Suprapubic skin (tissue), 4 donors: Measurements from ENCODE around the gene RIPOR2.

Experiments used
- EP300 ChIP-seq: sonication (generic); formaldehyde crosslinking; IDR thresholded peaks from one replicate; pipeline ENCODE4 v1.6.1; 2017; ENCODE audit warnings: antibody characterized with exemption
- POLR2A ChIP-seq, 2 donors: fragments of 450-650 bp; IDR thresholded peaks; one replicate each; pipeline ENCODE4 v1.6.1; 2017; ENCODE audit warnings: antibody characterized with exemption in 2 of 2, mild to moderate bottlenecking in 2 of 2, moderate library complexity in 2 of 2
- POLR2AphosphoS5 ChIP-seq, 3 donors: sonication (generic); formaldehyde crosslinking; IDR thresholded peaks; one replicate each; pipeline ENCODE4 v1.6.1; 2017; ENCODE audit warnings: antibody characterized with exemption in 3 of 3
- TF ChIP-seq, protein P1 (sequence below), 2 donors: fragments of 200-600 bp in 1 of 2; fragments of 450-650 bp in 1 of 2; sonication (generic) in 1 of 2; IDR thresholded peaks; one replicate each; pipeline ENCODE4 v1.5.1; 2016 to 2019; ENCODE audit warnings: antibody characterized with exemption in 2 of 2, mild to moderate bottlenecking in 1 of 2, moderate library complexity in 1 of 2

DNA sequence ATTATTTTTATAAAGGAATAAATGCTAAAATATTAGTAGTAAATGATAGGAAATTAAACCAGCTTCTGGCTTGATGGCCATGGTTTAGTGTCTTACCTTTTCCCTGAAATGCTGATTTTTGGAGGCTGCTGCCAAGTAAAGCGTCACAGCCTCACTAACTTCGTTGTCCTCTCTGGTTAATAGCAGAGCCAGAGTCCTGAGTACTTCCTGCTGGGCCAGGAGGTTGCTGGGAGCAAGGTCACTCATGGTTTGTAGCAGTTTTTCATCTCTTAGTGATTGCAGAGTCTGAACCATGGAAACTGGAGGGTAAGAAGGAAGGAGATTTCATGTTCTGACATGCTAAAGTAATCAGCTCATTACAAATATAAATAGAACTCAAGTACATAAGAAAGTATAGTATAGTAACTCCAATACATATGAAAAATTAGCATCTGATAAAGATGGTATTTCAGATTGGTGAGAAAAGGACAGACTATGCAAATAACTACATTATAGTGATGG is 110.6 kb downstream of the RIPOR2 start:
- TF ChIP-seq, protein P1, sequence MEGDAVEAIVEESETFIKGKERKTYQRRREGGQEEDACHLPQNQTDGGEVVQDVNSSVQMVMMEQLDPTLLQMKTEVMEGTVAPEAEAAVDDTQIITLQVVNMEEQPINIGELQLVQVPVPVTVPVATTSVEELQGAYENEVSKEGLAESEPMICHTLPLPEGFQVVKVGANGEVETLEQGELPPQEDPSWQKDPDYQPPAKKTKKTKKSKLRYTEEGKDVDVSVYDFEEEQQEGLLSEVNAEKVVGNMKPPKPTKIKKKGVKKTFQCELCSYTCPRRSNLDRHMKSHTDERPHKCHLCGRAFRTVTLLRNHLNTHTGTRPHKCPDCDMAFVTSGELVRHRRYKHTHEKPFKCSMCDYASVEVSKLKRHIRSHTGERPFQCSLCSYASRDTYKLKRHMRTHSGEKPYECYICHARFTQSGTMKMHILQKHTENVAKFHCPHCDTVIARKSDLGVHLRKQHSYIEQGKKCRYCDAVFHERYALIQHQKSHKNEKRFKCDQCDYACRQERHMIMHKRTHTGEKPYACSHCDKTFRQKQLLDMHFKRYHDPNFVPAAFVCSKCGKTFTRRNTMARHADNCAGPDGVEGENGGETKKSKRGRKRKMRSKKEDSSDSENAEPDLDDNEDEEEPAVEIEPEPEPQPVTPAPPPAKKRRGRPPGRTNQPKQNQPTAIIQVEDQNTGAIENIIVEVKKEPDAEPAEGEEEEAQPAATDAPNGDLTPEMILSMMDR (IDR thresholded peaks at IDR 0.05): no peak
- TF ChIP-seq POLR2A (IDR thresholded peaks at IDR 0.05) (no peak), POLR2AphosphoS5 (IDR thresholded peaks at IDR 0.05) (no peak), EP300 (no peak)
